GM19099 (cell line): ENCODE measurements around the gene SLC30A4.
A peak's percentile ranks its signal among the peaks of the same experiment; 100 is the strongest.

Source experiments
- POLR2A ChIP-seq: IDR thresholded peaks from 3 replicates; pipeline ENCODE4 v1.6.1; 2011; ENCODE audit warnings: low read depth; ENCODE audit not compliant: insufficient read length; ENCODE audit errors: extremely low read depth

Gene SLC30A4, protein sequence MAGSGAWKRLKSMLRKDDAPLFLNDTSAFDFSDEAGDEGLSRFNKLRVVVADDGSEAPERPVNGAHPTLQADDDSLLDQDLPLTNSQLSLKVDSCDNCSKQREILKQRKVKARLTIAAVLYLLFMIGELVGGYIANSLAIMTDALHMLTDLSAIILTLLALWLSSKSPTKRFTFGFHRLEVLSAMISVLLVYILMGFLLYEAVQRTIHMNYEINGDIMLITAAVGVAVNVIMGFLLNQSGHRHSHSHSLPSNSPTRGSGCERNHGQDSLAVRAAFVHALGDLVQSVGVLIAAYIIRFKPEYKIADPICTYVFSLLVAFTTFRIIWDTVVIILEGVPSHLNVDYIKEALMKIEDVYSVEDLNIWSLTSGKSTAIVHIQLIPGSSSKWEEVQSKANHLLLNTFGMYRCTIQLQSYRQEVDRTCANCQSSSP

GRCh38 chr15:45522328-45523165 lies at the start of gene SLC30A4:
Gene SLC30A4 (minus strand): TSS chr15:45522755. CDS start chr15:45522354, 401 bp downstream.
- peak; percentile 47 for TF ChIP-seq POLR2A

GRCh38 chr15:45555934-45556608 lies 33.5 kb upstream of the SLC30A4 start:
- no peak for TF ChIP-seq POLR2A

- TF ChIP-seq POLR2A, result no peak
These were observed 29.1 kb upstream of the SLC30A4 start for GRCh38 chr15:45551676-45552075.

DNA sequence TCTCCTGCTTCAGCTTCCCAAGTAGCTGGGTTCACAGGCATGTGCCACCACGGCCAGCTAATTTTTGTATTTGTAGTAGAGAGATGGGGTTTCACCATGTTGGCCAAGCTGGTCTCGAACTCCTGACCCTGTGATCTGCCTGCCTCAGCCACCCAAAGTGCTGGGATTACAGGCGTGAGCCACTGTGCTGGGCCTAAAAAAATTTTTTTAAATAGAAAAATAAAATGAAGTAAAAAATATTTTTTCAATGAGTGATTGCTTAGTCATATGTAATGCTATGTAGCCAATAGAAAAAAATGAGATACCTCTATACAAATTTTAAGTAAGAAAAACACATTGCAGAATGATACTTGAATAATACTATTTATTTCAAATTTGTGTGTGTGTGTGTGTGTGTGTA lies 27.9 kb upstream of the SLC30A4 start:
- no peak for TF ChIP-seq POLR2A

GRCh38 chr15:45549541-45550220 lies 27.1 kb upstream of the SLC30A4 start:
- TF ChIP-seq POLR2A, result no peak

GRCh38 chr15:45548753-45549520 lies 26.4 kb upstream of the SLC30A4 start:
- TF ChIP-seq POLR2A, result no peak

- TF ChIP-seq POLR2A, result no peak
These were observed 24.2 kb upstream of the SLC30A4 start for GRCh38 chr15:45546789-45547188.

DNA sequence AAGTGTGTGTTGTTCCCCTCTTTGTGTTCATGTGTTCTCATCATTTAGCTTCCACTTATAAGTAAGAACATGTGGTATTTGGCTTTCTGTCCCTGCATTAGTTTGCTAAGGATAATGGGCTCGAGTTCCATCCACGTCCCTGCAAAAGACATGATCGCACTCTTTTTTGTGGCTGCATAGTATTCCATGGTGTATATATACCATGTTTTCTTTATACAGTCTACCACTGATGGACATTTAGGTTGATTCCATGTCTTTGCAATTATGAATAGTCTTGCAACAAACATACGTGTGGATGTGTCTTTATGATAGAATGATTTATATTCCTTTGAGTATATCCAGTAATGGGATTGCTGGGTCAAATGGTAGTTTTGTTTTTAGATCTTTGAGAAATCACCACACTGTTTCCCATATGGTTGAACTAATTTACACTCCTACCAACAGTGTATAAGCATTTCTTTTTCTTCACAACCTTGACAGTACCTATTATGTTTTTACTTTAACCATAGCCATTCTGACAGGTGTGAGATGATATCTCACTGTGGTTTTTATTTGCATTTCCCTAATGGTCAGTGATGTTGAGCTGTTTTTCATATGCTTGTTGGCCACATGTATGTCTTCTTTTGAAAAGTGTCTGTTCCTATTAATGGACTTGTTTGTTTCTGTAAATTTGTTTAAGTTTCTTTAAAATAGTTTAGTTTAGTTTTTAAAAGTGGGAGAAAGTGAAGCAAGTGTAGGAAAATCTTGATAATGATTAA lies 21.9 kb upstream of the SLC30A4 start:
- no peak for TF ChIP-seq POLR2A

DNA sequence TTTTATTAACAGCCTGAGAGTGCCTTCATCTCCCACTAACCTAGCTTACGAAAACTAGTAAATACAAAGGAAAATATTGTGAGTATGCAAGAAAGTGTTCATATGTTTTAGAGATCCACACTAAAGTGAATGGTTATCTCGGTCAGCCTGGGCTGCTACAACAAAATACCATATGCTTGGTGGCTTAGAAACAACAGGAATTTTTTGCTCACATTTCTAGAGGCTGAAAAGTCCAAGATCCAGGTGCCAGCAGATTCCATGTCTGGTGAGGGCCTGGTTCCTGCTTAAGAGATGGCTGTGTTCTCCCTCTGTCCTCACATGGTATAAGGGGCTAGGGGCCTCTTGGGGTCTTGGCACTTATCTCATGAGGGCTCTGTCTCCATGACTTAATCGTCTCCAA lies 20.5 kb upstream of the SLC30A4 start:
- no peak for TF ChIP-seq POLR2A

GRCh38 chr15:45540531-45540930 lies 18.0 kb upstream of the SLC30A4 start:
- no peak for TF ChIP-seq POLR2A

GRCh38 chr15:45539680-45540079 lies 17.1 kb upstream of the SLC30A4 start:
- no peak for TF ChIP-seq POLR2A

DNA sequence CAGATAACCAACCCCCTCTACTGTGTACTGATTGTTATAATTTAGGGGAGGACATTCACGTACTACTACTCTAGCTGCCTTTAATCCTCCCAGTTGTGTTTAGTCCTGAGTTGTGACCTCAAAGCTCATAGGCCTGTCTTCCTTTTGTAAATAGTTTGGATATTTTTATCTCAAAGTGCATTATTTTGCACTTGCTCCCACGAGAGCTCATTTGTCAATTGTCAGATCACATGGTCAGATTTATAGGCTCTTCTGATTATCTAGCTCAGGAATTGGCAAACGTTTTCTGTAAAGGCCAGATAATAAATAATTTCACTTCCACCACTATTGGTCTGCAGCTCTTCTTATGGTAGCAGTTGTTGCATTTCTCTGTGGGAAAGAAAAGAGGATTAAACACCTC lies 14.4 kb upstream of the SLC30A4 start:
- no peak for TF ChIP-seq POLR2A

- TF ChIP-seq POLR2A, result no peak
These were observed 13.0 kb upstream of the SLC30A4 start for GRCh38 chr15:45535486-45536042.
